WI38 (cell line): ENCODE measurements around the gene NIPBL.

ENCODE experiments used
- H3K4me3 ChIP-seq: 2 replicates; pipeline ENCODE4 v1.5.1; 2011; ENCODE audit warnings: low read depth, mild to moderate bottlenecking, control low read depth, low read length
- TF ChIP-seq, protein P1 (sequence below): IDR thresholded peaks from 2 replicates; pipeline ENCODE4 v1.5.1; 2012; ENCODE audit warnings: low read depth, mild to moderate bottlenecking, control low read depth, low read length

Gene NIPBL

DNA sequence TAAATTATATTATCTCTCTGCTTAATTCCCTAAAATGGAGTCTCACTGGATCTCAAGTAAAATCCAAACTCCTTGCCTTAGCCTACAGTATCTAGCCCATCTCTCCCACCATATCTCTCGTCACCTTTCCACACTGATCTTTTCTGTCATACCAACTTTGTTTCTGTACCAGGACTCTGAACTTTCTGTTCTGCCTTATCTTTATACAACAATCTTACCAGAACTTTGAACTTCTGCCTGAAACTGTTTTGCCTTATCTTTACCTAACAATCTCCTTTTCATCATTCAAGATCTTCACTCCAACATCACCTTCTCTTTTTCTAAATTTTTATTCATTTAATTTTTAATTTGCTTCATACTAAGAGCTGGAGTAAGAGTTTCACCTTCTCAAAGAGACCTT is 233.6 kb downstream of the NIPBL start:
- H3K4me3 ChIP-seq = no peak overlapping the region
- TF ChIP-seq, protein P1, sequence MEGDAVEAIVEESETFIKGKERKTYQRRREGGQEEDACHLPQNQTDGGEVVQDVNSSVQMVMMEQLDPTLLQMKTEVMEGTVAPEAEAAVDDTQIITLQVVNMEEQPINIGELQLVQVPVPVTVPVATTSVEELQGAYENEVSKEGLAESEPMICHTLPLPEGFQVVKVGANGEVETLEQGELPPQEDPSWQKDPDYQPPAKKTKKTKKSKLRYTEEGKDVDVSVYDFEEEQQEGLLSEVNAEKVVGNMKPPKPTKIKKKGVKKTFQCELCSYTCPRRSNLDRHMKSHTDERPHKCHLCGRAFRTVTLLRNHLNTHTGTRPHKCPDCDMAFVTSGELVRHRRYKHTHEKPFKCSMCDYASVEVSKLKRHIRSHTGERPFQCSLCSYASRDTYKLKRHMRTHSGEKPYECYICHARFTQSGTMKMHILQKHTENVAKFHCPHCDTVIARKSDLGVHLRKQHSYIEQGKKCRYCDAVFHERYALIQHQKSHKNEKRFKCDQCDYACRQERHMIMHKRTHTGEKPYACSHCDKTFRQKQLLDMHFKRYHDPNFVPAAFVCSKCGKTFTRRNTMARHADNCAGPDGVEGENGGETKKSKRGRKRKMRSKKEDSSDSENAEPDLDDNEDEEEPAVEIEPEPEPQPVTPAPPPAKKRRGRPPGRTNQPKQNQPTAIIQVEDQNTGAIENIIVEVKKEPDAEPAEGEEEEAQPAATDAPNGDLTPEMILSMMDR = no peak

DNA sequence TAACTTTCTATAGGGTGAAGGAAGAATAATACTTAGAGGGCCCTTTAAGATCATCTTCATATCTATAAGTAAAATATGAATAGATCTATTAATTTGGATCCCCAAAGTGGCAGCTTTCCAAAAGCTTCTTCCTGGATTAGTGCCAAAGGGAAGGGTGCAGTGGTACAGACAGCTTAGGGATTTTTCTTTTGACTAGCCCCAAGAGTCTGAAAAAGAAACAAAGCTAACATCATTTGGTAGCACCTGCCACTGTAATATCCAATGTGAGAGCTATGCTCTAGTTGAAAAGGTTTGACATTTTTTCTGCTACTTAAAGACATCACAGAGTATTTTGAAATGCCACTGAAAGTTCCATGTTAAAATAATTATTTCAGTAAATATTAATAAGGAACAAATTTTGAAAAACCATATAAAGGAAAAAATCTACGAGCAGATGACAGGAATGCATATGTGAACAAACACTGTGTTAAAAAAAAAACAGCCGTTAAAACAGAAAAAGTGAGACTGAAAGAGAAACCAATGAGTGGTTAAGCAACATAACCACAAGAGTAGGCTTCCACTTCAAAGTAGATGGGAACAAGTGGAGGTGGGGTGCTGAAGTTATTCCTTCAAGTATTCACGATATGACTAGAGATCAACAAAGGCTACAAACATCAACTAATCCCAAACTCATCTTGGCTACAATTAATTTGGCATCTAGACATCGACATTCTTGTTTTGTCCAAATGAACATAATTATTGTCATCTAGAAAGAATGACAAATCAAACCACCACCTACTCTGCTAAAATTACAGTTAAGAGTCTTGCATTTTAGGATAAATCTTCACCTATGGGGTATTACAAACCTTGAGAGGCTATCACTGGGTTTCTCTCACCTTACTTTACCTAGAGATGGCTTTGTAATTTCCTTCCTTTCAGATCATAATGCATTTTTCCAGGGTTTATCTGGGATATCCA is 235.1 kb downstream of the NIPBL start:
- H3K4me3 ChIP-seq = no peak overlapping the region
- TF ChIP-seq, protein P1 = no peak

DNA sequence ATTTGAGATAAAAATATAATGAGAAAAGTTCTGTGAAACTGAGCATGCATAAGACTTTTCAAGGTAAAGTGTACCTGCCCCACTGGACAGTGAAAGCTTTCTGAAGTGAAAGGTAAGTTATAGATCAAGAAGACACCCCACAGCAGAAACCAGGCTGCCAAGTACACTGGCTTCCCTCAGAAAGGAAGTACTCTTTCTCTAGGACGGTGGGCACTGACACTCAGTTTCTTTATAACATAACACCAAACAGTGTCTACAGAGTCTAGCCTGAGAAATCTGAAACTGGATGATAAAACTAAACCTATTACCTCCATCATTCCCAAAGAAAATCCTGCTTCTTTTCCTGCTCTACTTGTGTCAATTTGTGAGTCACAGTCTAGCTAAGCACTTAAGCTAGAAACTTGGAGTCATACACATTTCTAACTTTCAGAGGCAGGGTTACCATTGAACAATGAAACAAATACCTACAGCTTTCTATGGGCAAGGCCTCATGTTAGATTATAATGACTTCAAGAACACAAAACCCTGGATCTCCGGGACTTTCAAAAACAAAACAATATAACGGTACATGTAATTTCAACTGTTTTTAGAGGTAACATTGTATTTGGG is 235.9 kb downstream of the NIPBL start:
- no peak overlapping the region for H3K4me3 ChIP-seq
- TF ChIP-seq, protein P1 = no peak
